SH-SY5Y (cell line): ENCODE data around the gene SLC6A3.

Experiments used
- GATA2 ChIP-seq: IDR thresholded peaks from 2 replicates; pipeline ENCODE4 v1.6.1; 2011; ENCODE audit warnings: mild to moderate bottlenecking, low read depth, low read length
- GATA3 ChIP-seq: IDR thresholded peaks from 2 replicates; pipeline ENCODE4 v1.6.1; 2011; ENCODE audit warnings: low read depth, mild to moderate bottlenecking, low read length, moderate library complexity

DNA sequence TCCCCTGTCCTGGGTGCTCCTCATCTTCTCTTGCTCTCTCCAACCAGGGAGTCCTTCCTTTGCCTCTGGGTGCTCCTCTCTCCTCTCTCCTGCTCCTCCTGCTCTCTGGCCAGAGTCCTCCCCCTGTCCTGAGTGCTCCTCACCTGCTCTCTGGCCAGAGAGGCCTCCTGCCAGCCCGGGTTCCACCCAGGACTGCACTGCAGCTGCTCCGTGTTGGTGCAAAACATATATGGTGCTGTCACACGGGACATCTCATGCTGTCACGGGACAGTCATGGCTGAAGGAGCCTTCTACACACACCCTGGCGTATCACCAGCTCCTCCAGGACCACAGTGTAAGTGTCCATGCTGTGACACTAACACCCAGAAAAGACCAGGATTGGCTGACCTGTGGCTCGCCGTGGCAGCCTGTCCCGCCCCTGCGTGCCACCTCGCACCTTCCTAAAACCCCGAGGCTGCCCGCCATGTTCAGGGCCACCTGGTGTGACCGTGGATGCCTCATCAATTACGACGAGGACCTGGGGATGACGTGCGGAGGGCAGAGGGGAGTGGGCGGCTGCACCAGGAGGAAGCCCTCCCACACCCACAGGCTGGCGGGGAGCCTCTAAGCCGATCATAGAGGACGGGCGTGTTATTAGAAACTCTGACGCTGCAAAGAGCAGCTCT, 27.9 kb upstream of the SLC6A3 start:
- no peak for TF ChIP-seq GATA3
- TF ChIP-seq GATA2, result no peak
